HG02973 (cell line): ENCODE results near the gene FGFBP1.

Experiments
- ATAC-seq: cut with Tn5 transposase; IDR thresholded peaks from one replicate; pipeline ENCODE4 v1.9.1; 2021; ENCODE audit warnings: moderate library complexity; ENCODE audit not compliant: unreplicated experiment

Gene FGFBP1

DNA sequence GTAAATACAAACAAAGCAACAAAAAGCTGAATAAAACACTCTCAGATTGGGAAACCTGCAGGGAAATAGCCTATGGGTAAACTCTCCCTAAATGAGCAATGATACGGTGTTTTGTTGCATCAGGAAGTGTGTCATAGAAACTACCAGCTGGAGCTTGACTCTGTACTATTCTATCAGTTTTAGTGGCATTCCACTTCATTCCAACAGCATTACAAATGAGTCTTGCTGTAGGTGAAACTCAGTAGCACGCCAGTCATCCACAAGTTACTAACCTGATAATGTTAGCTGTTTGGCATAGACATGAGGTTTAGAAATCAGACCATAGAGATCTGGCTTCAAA lies 24.9 kb downstream of the FGFBP1 start:
- ATAC-seq, result no peak

DNA sequence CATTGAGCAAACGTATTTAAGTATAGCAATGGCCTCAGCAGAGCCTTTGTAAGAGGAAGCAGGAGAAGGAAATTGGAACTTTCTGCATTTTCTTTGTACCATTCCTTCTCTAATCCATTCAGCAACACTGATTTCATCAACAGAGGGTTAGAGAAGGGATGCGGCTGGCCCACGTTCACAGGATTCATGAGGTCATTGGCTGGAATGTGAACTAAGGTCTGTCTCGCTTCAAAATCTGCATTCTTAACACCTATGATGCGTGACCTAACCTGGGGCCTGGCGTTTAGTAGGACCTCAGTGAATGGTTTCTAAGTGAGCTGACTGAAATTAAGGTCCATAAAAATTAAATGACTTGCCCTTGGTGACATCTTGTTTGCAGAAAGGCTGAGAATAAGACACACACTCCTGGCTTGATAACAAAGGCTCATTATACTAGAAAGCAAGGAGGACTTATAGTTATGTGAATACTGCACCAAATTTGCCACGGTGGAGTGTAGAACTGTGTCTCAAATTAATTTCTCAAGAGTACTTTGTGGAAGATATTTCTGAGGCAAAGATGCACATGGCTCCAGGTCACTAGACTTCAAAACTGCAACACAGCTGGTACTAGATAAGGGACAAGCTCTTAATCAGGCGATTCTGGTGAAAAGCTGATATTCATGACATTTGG lies 25.4 kb downstream of the FGFBP1 start:
- ATAC-seq, result no peak

DNA sequence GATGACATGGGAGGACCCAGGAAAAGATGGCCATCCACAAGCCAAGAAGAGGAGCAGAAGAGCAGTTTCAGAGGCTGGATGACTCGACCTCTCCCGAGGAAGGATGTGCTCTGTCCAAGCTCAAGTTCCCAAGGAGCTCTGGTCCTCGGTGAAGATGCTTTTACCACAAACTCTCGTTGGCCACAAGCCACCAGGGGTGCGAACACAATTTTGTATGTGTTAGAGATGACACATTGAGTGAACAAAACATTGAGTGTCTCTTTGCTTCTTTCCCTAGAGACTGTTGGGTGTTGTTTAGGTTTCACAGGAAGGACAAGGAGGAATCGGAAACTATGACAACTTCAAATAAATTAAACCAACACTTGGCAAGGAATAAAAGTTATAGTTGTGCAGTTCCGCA lies 26.3 kb downstream of the FGFBP1 start:
- ATAC-seq, result no peak

DNA sequence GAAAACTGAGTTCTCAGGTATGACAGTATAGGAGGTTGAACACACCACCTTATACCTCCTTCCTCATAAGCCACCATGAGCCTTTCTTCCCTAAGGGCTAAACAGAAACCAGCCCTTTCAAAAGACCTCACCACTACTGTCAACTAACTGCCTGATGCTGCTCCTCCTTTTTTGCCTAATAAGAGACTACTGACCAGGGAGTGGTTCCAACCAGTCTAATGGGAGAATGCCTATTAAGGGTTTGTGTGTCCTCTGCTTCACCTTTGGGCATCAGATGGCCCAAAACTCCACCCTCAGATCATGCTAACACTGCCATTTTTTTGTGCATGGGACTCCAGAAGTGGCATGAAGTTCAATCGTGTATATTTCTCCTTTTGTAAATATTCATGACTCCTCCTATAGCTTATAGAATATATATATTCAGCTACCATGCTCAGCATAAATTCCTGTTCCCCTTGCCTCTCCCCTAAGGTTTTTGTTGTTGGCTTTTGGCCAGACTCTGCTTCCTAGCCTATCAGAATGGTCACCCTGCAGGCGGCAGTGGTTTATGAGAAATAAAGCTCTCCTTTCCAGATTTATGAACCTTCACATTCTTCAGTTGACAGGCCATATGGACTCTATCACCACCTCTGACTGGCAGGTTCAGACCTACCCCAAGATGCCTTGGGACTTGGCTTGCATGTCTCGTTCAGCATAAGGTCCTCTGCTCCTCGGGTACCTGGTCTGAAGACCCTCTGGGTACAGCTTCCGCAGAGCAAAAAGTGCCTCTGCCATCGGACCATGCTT lies 28.2 kb downstream of the FGFBP1 start:
- ATAC-seq, result no peak

DNA sequence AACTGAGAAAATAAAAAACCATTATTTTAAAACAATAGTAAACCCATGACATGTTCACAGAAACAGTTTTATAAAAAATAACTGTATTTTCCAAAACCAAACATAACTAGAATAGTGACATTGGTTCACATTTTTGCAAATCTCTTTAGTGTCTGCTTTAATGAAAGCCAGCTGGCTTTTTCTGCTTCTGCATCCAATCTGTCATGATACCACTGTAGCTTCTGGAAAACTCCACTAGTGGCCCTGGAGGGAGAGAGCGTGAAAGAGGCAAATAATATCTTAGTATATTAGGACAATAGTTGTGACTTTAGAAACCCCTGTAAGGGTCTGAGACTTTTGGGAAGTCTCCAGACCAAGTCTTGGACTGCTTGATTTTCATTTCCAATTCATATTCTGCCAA lies 31.1 kb downstream of the FGFBP1 start:
- ATAC-seq, result no peak

DNA sequence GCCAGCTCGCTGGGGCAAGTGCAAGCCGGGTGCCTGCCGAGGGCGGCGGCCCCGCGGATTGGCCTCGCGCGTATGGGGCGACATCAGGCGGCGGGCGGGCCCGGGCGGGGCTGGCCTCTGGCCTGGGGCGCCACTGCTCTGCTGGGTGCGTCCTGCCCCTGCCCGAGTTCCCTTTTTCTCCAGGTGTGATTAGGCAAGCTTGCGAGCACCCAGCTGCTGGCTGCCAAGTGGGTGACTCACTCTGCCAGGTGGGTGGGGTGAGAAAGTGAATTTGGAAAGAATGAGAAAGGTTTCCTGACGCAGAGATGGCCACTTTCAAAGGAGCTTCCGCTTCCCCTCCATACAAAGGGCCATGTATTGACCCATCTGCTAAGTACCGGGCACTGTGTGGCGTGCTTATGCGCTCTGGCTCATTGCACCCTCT lies 32.5 kb downstream of the FGFBP1 start:
- no peak for ATAC-seq

DNA sequence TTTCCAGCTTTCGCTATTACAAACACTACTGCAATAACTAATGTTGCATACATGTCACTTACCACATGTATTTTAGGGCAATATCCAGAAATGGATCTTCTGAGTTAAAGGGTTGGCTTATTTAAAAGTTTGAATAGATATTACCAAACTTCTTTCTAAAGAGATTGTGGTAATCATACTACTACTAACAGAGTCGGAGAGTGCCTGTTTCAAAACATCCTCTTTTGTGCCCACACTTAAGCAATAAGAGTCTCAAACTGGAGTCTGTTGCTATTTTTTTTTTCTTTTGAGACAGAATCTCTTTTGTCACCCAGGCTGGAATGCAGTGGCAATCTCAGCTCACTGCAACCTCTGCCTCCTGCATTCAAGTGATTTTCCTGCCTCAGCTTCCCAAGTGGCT lies 35.8 kb downstream of the FGFBP1 start:
- no peak for ATAC-seq

DNA sequence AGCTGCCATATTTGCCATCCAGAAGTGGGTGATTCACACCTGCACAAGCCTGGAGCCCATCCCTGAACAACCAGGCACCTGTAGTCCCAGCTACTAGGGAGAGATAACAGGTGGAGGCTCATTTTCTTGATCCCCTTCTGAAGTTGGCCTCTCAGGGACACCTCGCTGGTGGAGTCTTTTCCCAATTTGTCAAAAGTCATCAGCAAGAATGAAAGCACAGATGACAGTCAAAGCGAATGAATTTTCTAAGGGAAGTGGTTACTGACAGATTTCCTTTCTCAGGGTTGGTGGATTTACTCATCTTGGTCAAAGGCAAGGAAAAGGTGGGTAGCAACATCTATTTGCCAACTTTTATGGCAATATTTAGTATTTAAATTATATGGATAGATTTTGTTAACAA lies 36.5 kb downstream of the FGFBP1 start:
- no peak for ATAC-seq

DNA sequence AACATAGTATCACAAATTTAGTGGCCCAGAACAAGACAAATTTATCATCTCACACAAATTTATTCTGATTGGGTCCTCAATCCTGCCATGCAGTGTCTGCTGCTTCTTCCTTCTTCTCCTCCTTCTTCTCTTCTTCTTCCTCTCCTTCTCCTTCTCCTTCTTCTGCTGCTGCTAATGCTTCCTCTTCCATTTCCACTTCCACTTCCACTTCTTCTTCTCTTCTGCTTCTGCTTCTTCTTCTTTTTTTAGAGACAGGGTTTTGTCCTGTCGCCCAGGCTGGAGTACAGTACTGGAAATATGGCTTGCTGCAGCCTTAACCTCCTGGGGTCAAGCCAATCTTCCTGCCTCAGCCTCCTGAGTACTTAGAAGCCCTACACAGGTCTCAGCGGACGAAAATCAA lies 37.5 kb downstream of the FGFBP1 start:
- ATAC-seq, result no peak

DNA sequence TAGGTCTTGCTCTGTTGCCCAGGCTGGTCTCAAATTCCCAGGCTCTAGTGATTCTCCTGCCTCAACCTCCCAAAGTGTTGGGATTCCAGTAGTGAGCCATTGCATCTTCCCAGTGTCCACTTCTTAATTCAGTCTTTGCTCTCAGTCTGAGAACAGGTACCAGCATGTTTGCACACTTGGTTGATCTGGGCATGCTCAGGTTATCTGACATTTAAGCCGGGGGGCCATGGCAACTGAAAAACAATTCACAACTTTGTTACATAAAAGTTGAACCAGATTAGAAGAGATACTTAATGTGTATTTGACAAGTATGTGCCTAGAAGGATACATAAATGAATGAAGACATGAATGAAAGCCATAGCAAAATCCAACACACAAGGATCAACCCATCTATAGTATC lies 39.0 kb downstream of the FGFBP1 start:
- no peak for ATAC-seq

DNA sequence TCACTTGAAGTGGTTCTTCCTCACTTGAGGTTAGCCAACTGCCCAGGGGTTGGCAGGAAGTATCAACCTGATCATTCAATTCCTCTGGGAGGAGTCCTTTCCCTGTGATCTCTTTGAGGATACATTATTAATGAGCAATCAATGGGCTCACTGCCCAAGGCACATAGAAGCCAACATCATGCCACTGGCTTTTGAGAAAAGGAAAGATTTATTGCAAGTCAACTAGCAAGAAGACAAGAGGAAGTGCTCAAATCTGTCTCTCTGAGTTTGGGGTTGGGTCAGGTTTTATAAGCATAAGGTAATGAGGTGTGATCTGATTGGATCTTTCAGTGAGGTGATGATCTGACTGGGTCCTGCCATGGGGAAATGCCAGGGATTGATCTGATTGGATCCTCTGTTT lies 39.6 kb downstream of the FGFBP1 start:
- no peak for ATAC-seq

DNA sequence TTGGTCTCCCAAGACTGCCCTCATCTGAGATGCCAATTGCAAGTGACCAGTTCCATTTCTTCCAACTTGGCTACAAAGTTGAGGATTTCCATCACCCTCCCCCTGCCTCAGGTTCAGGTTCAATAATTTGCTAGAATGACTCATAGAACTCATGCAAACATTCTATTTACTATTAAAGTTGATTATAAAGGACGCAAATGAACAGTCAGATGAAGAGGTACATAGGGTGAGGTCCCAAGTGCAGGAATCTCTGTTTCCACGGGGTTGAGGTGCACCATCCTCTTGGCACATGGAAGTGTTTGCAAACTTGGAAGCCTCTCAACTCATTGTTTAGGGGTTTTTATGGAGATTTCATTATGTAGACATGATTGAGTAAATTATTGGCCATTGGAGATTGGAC lies 41.0 kb downstream of the FGFBP1 start:
- ATAC-seq, result no peak

DNA sequence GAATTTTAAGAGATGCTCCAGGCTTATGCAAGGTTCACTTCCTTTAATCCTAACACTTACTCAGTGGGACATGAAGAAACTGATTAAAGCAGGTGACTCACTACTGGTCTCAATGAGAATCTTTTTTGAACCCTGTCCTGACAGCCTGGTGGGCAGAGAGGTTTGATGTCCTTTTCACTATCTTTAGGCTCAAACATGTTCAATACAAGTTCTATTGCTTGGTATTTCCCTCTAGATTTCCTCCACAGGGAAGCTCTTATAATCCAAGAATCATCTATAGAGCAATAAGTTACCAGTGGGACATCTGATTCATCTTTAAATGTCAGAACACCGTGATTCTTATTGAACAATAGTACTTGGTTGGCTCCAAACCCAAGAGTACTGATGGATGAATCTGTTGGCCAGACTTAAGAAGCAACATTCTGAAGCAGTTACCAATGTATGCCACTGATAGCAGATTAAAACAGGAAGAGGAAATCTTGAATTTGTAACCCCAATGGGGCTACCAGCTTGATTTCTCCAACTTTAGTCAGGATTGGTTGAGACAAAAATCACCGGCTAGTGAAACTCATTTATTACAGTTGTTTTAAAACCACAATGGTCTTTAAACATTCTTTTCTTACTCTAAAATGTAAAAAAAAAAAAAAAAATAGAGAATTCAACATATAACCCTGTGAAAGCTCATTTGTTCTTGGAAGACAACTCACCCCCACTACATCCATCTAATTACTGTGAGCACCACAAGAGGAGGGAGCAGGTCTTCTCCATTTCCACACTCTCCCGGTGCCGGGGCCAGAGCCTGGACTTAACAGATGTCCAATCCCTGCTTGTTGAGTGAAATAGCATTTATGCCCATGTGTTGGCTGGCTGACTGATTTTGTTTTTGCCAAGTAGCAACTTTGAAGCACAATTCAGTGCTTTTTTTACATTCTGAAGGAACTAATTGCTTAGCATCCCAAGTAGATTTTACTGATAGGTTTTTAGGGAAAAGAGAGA lies 43.3 kb downstream of the FGFBP1 start:
- no peak for ATAC-seq

DNA sequence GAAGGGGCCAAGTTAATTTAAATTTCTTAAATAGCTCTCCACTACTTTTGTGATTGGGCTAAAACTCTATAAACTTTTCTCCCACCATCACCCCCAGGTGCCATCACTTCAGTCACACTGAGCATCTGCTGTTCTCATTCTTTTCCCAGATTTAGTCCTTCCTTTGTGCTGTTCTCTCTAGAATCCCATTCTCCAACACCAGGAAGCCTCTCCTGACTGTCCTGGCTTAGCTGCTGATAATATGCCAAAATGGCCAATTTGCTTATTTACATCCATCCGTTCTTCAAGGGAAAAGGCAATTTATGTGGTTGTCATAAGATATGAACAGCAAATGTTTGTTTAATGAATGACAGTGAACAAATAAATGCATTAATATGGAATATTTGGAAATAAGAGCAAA lies 44.1 kb downstream of the FGFBP1 start:
- no peak for ATAC-seq

DNA sequence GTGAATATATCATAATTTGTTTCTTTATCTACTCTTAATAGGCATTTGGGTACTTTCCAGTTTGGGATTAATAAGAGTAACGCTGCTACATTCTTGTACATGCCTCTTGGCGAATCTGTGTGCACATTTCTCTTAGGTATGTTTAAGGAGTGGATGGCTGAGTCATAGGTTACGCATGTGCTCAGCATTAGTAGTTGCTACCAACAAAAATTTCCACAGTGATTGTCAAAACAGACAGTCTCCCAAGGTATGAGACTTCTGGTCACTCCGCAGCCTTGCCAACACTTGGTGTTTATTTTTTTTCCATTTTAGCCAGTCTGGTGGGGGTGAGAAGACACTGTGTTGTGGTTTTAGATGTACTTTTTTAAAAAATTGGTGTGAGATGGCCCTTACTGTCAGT lies 44.6 kb downstream of the FGFBP1 start:
- no peak for ATAC-seq

DNA sequence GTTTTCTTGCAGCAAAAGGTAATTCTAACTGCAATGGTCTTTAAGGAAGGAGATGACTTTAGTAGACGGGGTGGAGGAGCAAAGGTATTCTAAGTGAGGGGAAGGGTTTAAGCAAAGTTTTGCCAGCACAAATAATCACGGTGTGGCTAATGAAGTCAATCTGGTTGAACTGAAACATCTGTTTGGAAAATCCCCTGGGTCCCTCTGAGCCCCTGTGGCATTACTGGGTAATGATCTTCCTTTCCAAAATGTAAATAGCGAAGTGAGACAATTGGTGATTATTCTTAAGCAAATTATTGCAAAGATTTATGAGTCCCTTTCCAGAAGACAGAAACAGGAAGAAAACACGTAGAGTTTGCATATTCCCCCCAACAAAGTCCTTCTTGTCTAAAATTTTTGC lies 47.2 kb downstream of the FGFBP1 start:
- ATAC-seq, result no peak

DNA sequence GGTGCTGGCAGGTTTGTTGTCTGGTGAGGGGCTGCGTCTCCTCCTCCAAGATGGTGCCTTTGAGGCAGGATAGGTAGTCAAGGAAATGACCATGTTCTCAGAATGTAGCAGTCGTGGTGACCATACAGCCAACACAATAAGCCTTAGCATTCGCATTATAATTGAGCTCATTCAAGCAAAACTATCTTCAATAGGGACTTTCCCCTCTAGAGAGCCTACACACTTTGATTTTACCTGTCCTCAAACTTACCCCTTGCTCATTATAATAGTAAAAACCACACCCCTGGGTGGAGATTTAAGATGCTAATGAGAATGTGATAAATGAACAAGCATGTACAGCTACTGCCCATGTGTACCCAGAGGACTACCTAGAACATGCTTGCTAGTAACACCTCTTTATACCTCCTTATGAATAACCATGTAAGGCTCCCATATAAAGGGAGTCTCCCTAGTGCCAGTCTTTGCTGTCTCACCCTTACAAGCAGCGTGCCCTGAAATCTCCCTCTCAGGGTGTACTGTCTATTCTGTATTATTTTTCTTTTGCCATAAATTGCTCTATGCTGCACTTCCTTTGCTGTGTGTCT lies 48.2 kb downstream of the FGFBP1 start:
- ATAC-seq, result no peak

DNA sequence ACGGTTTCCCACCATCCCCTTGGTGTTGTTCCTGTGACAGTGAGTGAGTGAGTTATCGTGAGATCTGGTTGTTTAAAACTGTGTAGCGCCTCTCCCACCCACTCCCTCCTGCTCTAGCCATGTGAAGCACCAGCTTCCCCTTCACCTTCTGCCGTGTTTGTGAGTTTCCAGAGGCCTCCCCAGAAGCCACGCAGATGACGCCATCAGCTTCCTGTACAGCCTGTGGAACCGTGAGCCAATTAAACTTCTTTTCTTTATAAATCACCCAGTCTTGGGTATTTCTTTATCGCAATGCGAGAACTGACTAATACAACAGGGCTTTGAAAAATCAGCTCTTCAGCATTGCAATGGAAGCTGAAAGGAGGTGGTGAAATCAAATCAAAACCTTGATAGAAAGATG lies 50.0 kb downstream of the FGFBP1 start:
- ATAC-seq, result no peak
